ENCODE data around the gene ABCD2. TPM values are rescaled to one million over a fixed set of nuclear protein-coding genes. Genes with fewer than 3 reads are reported as not detected.
"Not testable (repeated sequence)": the region's sequence is repeated elsewhere in the genome, so short reads cannot be mapped to it uniquely, and the experiment has no call there.

The ABCD2 gene
- total RNA-seq, 1 donor from 2014 or later: not detected

- DNase-seq (ENCODE audit: extremely low read depth, low read depth, low spot score): not testable (repeated sequence)
Measured at GRCh38 chr12:39544211-39544610, 75.4 kb downstream of the ABCD2 start.

GRCh38 chr12:39541471-39541870, 78.1 kb downstream of the ABCD2 start:
- DNase-seq (ENCODE audit: extremely low read depth, low read depth, low spot score): no peak

GRCh38 chr12:39538679-39539104, 80.9 kb downstream of the ABCD2 start:
- DNase-seq (ENCODE audit: extremely low read depth, low read depth, low spot score): no peak

DNA sequence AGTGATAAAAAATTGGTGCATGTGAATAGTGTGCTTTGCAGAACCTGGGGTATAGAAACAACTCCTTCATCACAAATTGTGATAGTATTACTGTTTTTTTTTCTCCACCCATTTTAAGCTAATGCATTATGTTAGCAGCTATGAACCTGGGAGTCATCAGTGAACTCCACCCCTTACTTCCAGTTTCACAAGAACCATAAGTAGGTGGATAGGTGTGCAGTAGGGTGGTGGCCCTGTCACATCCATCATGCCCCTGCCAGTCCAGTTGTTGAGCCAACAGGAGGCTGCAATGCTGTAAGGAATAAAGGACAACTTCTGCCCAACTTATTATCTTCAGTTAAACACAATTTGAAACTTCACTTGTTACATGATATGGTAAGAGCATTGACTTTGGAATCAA, 85.7 kb downstream of the ABCD2 start:
- DNase-seq (ENCODE audit: extremely low read depth, low read depth, low spot score): no peak

DNA sequence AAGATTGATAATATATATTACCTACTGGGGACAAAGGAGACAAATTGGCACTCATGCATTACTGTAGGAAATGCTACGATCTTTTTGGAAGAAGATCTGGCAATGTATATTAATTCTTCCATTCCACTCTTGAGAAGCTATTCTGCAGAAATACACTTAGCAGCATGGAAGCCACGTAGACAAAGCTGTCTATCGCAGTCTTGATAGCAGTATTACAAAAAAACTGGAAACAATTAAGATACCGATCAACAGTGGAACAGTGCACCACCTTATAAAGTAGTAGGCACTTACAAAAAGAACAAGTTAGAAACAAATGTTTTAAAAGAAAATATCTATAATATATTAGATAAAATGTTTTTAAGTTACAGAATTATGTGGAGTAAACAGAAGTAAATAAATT, 87.2 kb downstream of the ABCD2 start:
- no peak for DNase-seq (ENCODE audit: extremely low read depth, low read depth, low spot score)

- no peak for DNase-seq (ENCODE audit: extremely low read depth, low read depth, low spot score)
Measured at GRCh38 chr12:39526974-39527373, 92.6 kb downstream of the ABCD2 start.

GRCh38 chr12:39522167-39522566, 97.4 kb downstream of the ABCD2 start:
- DNase-seq (ENCODE audit: extremely low read depth, low read depth, low spot score): not testable (repeated sequence)

DNA sequence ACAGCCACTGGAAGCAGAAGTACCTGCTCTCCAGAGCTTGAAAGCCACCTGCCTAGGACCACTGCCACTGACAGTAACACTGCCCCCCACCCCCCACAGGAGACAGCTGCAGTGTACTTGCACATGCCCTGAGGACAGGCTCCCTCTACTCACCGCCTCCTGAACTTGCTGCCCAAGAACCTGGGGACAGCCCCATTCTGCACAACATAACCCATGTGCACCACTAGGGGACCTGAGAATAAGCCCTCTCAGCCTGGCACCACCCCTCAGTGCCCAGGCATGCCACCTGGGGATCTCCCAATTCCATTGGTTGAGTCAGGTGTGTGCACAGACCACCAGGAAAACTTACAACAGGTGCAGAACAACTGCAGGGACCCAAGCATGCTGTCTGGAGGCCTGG, 109.6 kb downstream of the ABCD2 start:
- DNase-seq (ENCODE audit: extremely low read depth, low read depth, low spot score): no peak

DNA sequence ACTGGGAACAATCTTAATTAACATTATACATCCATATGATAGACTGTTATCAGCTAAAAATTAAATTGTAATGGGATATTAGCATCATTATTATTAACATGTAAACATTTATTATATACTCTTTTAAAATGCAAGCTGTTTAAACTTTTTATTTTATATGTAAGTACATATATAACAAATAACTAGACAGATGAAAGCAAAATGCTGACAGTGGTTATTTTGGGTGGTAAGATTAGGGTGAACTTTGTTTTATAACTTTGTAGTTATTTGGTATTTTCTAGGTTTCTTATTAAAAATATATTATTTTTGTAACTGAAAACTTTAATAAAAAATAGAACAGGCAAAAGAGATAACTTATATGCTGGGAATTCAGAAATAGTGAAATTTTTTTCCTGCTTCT, 114.0 kb downstream of the ABCD2 start:
- DNase-seq (ENCODE audit: extremely low read depth, low read depth, low spot score): no peak

GRCh38 chr12:39505023-39505422, 114.6 kb downstream of the ABCD2 start:
- DNase-seq (ENCODE audit: extremely low read depth, low read depth, low spot score): no peak

DNA sequence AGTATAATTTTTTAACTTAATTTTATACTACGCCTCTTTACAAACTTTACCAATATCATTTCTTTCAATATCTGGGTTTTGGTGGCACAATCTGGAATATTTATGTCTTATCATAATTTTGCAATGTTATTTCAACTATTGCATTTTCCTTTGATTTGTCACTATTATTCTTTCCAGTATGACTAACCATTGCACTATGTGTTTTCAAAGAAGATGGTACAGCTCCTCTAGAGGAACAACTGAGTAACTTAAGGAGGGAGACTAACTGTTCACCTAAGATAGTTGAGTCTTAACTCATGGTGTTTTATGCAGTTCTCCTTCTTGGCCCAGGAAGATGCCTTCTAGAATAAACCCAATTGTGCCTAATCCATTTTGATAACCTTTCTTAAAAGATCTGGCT, 116.2 kb downstream of the ABCD2 start:
- DNase-seq (ENCODE audit: extremely low read depth, low read depth, low spot score): no peak

GRCh38 chr12:39502726-39503125, 116.9 kb downstream of the ABCD2 start:
- no peak for DNase-seq (ENCODE audit: extremely low read depth, low read depth, low spot score)

Other genes starting within 250 kb of the ABCD2 start
- gene KIF21A, start 176.7 kb downstream of the ABCD2 start, total RNA-seq: 8.2 and 11.0 TPM in 2 replicates